IMR-90 (cell line): ENCODE data around the gene STMN3. TPM values are rescaled to one million over a fixed set of nuclear protein-coding genes. Genes with fewer than 3 reads are reported as not detected.

ENCODE experiments used
- ATAC-seq: fragments of 200-7000 bp; cut with Tn5 transposase; 2 replicates; pipeline ENCODE4 v1.9.1; 2020; ENCODE audit warnings: low read depth, mild to moderate bottlenecking, moderate library complexity
- BruUV-seq: library from RNA; stranded (reverse); fragments of 400-500 nt; replicated peaks from 2 replicates; lab custom pipeline; 2021; lab: Mats Ljungman, UMichigan
- CTCF ChIA-PET: fragments of 300-600 bp; formaldehyde crosslinking; extraction: SDS; loops from one replicate; lab custom pipeline; 2021; ENCODE audit warnings: antibody characterized with exemption; lab: Yijun Ruan, JAX
- POLR2A ChIA-PET: fragments of 300-600 bp; sonication (Branson Sonifier 250); formaldehyde crosslinking; loops from one replicate; lab custom pipeline; 2022; ENCODE audit warnings: antibody characterized with exemption; ENCODE audit not compliant: unreplicated experiment; lab: Charles Lee
- DNase-seq: peaks from one replicate; pipeline ENCODE4 v3.0.0; 2013
- H2AFZ ChIP-seq: replicated peaks from 2 replicates; pipeline ENCODE3; 2013; ENCODE audit warnings: low read length, mild to moderate bottlenecking; ENCODE audit not compliant: poor library complexity
- H2AK5ac ChIP-seq: 2 replicates; pipeline ENCODE4 v1.6.1; 2013; ENCODE audit warnings: low read depth, low read length, inconsistent platforms
- H2AK9ac ChIP-seq: replicated peaks from 2 replicates; pipeline ENCODE3; 2013; ENCODE audit warnings: mild to moderate bottlenecking, low read depth, low read length, moderate library complexity; ENCODE audit not compliant: poor library complexity
- H2BK120ac ChIP-seq: 2 replicates; pipeline ENCODE4 v1.6.1; 2013; ENCODE audit warnings: low read depth, low read length, inconsistent platforms
- H2BK15ac ChIP-seq: 3 replicates; pipeline ENCODE4 v1.6.1; 2013; ENCODE audit warnings: low read depth, low read length, inconsistent platforms
- H2BK20ac ChIP-seq: 2 replicates; pipeline ENCODE4 v1.6.1; 2013; ENCODE audit warnings: low read depth, mild to moderate bottlenecking, inconsistent platforms, low read length, moderate library complexity
- H2BK5ac ChIP-seq: 2 replicates; pipeline ENCODE4 v1.6.1; 2013; ENCODE audit warnings: mild to moderate bottlenecking, low read depth, low read length, inconsistent platforms; ENCODE audit not compliant: poor library complexity, severe bottlenecking
- H3K14ac ChIP-seq: replicated peaks from 2 replicates; pipeline ENCODE4 v1.6.1; 2013; ENCODE audit warnings: low read depth, low read length, inconsistent platforms
- H3K18ac ChIP-seq: 2 replicates; pipeline ENCODE4 v1.6.1; 2013; ENCODE audit warnings: low read depth, low read length, control low read depth
- H3K23ac ChIP-seq: 2 replicates; pipeline ENCODE4 v1.6.1; 2013; ENCODE audit warnings: low read depth, low read length, inconsistent platforms
- H3K27ac ChIP-seq: 2 replicates; pipeline ENCODE4 v1.5.1; 2013; ENCODE audit warnings: mild to moderate bottlenecking, control low read depth, low read length; ENCODE audit not compliant: insufficient read depth
- H3K27me3 ChIP-seq: 2 replicates; pipeline ENCODE4 v1.6.1; 2013; ENCODE audit warnings: low read length; ENCODE audit not compliant: control insufficient read depth, insufficient read depth
- H3K36me3 ChIP-seq: 2 replicates; pipeline ENCODE4 v1.6.1; 2013; ENCODE audit warnings: low read length, mixed read lengths; ENCODE audit not compliant: control insufficient read depth, insufficient read depth
- H3K4ac ChIP-seq: 2 replicates; pipeline ENCODE4 v1.6.1; 2013; ENCODE audit warnings: low read depth, low read length, inconsistent platforms
- H3K4me1 ChIP-seq: 2 replicates; pipeline ENCODE4 v1.6.1; 2013; ENCODE audit warnings: low read length, mixed read lengths; ENCODE audit not compliant: control insufficient read depth, insufficient read depth
- H3K4me2 ChIP-seq: 2 replicates; pipeline ENCODE4 v1.6.1; 2013; ENCODE audit warnings: low read depth, mild to moderate bottlenecking, control low read depth, low read length, moderate library complexity
- H3K4me3 ChIP-seq: 2 replicates; pipeline ENCODE4 v1.5.1; 2013; ENCODE audit warnings: low read depth, mild to moderate bottlenecking, control low read depth, low read length, moderate library complexity; ENCODE audit not compliant: insufficient read depth
- H3K56ac ChIP-seq: 2 replicates; pipeline ENCODE4 v1.6.1; 2013; ENCODE audit warnings: low read length, inconsistent platforms; ENCODE audit not compliant: insufficient read depth; ENCODE audit errors: extremely low read depth
- H3K79me1 ChIP-seq, 2 experiments: 2 replicates each; pipeline ENCODE4 v1.6.1; 2013; ENCODE audit warnings: low read length in 2 of 2, inconsistent platforms in 1 of 2, low read depth in 1 of 2
- H3K9ac ChIP-seq: 2 replicates; pipeline ENCODE4 v1.6.1; 2013; ENCODE audit warnings: low read depth, low read length, control low read depth
- H3K9me1 ChIP-seq: 2 replicates; pipeline ENCODE4 v1.6.1; 2013; ENCODE audit warnings: low read length, inconsistent platforms; ENCODE audit not compliant: insufficient read depth
- H3K9me3 ChIP-seq: 2 replicates; pipeline ENCODE4 v1.6.1; 2013; ENCODE audit warnings: low read length; ENCODE audit not compliant: control insufficient read depth, insufficient read depth
- H4K20me1 ChIP-seq: 2 replicates; pipeline ENCODE4 v1.6.1; 2013; ENCODE audit warnings: low read length, inconsistent platforms; ENCODE audit not compliant: insufficient read depth
- H4K5ac ChIP-seq: 2 replicates; pipeline ENCODE4 v1.6.1; 2013; ENCODE audit warnings: mild to moderate bottlenecking, low read depth, low read length, control low read depth
- H4K8ac ChIP-seq, 2 experiments: 2 replicates each; pipeline ENCODE4 v1.6.1; 2013; ENCODE audit warnings: low read depth in 2 of 2, low read length in 2 of 2, control low read depth in 1 of 2, inconsistent platforms in 1 of 2
- H4K91ac ChIP-seq: 2 replicates; pipeline ENCODE4 v1.6.1; 2013; ENCODE audit warnings: low read depth, low read length, inconsistent platforms; ENCODE audit not compliant: insufficient read depth
- BHLHE40 ChIP-seq: fragments of 150-350 bp; IDR thresholded peaks from 2 replicates; pipeline ENCODE4 v1.6.1; 2016; ENCODE audit warnings: mild to moderate bottlenecking, low read depth, low read length
- CEBPB ChIP-seq: IDR thresholded peaks from 2 replicates; pipeline ENCODE4 v1.6.1; 2012; ENCODE audit warnings: low read depth, low read length, improper control_type of control experiment
- CHD1 ChIP-seq: IDR thresholded peaks from 2 replicates; pipeline ENCODE4 v1.6.1; 2012; ENCODE audit warnings: low read depth, low read length, improper control_type of control experiment
- FOS ChIP-seq: fragments of 150-350 bp; IDR thresholded peaks from 2 replicates; pipeline ENCODE4 v1.6.1; 2016; ENCODE audit warnings: low read depth, low read length
- MAFK ChIP-seq: IDR thresholded peaks from 2 replicates; pipeline ENCODE4 v1.6.1; 2012; ENCODE audit warnings: low read depth, low read length, improper control_type of control experiment
- MAZ ChIP-seq: IDR thresholded peaks from 2 replicates; pipeline ENCODE4 v1.6.1; 2012; ENCODE audit warnings: low read depth, mild to moderate bottlenecking, low read length, improper control_type of control experiment, moderate library complexity, borderline replicate concordance
- MXI1 ChIP-seq: IDR thresholded peaks from 2 replicates; pipeline ENCODE4 v1.6.1; 2012; ENCODE audit warnings: low read depth, mild to moderate bottlenecking, low read length, moderate library complexity, borderline replicate concordance
- NFE2L2 ChIP-seq: fragments of 150-350 bp; IDR thresholded peaks from 2 replicates; pipeline ENCODE4 v1.6.1; 2016; ENCODE audit warnings: low read depth, mild to moderate bottlenecking, low read length
- POLR2A ChIP-seq: IDR thresholded peaks from 2 replicates; pipeline ENCODE4 v1.6.1; 2012; ENCODE audit warnings: mild to moderate bottlenecking, low read depth, low read length
- RAD21 ChIP-seq: IDR thresholded peaks from 2 replicates; pipeline ENCODE4 v1.6.1; 2012; ENCODE audit warnings: low read length, improper control_type of control experiment
- RCOR1 ChIP-seq: IDR thresholded peaks from 2 replicates; pipeline ENCODE4 v1.6.1; 2012; ENCODE audit warnings: mild to moderate bottlenecking, low read length, improper control_type of control experiment; ENCODE audit not compliant: insufficient replicate concordance
- RFX5 ChIP-seq: IDR thresholded peaks from 2 replicates; pipeline ENCODE4 v1.8.0; 2012; ENCODE audit warnings: low read depth, mild to moderate bottlenecking, low read length, moderate library complexity
- SMC3 ChIP-seq: fragments of 150-350 bp; IDR thresholded peaks from 2 replicates; pipeline ENCODE4 v1.6.1; 2016; ENCODE audit warnings: low read depth, mild to moderate bottlenecking, antibody characterized with exemption, low read length, moderate library complexity
- WGBS, 2 experiments: methylation state at CpG; one replicate each; pipeline versions ENCODE4 v1.1.5 to v1.1.7; 2013; ENCODE audit warnings: missing lambda C conversion rate in 2 of 2; ENCODE audit not compliant: insufficient read length in 1 of 2; ENCODE audit errors: extremely low coverage in 2 of 2; 5-methylcytosine and 5-hydroxymethylcytosine counted together
- dilution Hi-C: fragments of 300-500 bp; cut with HindIII; formaldehyde crosslinking; loops from one replicate; pipeline ENCODE4 v1.14.3; 2018; ENCODE audit warnings: low sequenced_read_pairs; ENCODE audit not compliant: unreplicated experiment
- in situ Hi-C: fragments of 300-500 bp; cut with MboI; formaldehyde crosslinking; loops from 3 replicates; pipeline ENCODE4 v1.14.3; 2019; ENCODE audit warnings: low sequenced_read_pairs, inconsistent platforms, mixed read lengths
- intact Hi-C: fragments of 100-400 bp; cut with micrococcal nuclease; formaldehyde crosslinking; loops from 2 replicates; pipeline ENCODE4 v1.10.0; 2022
- polyA plus RNA-seq, 3 experiments: library from polyadenylated mRNA; depleted of rRNA; stranded (reverse); fragments of >200 nt; gene quantifications; 2 replicates each; pipeline ENCODE4 v1.2.3, GENCODE V29; 2012; ENCODE audit warnings: low replicate concordance in 1 of 3
- total RNA-seq: library from RNA; depleted of rRNA; stranded (reverse); fragments of >200 nt; gene quantifications from 2 replicates; pipeline ENCODE4 v1.2.3, GENCODE V29; 2012
- TF ChIP-seq, protein P1 (sequence below): fragments of 150-350 bp; IDR thresholded peaks from 2 replicates; pipeline ENCODE4 v1.6.1; 2017; ENCODE audit warnings: mild to moderate bottlenecking, antibody characterized with exemption, low read length, low read depth
- TF ChIP-seq, protein P2 (sequence below): conservative IDR thresholded peaks from 2 replicates; pipeline ENCODE4 v1.5.1; 2012; ENCODE audit warnings: mild to moderate bottlenecking, low read depth, low read length, improper control_type of control experiment
- TF ChIP-seq, protein P3 (sequence below): fragments of 150-350 bp; IDR thresholded peaks from 2 replicates; pipeline ENCODE4 v1.6.1; 2016; ENCODE audit warnings: low read depth, mild to moderate bottlenecking, low read length, moderate library complexity, borderline replicate concordance

Gene STMN3
- total and polyA plus RNA-seq, 2 of the 4 experiments (the other 2 are of a cell fraction), result 20.3 to 62.3 TPM

DNA sequence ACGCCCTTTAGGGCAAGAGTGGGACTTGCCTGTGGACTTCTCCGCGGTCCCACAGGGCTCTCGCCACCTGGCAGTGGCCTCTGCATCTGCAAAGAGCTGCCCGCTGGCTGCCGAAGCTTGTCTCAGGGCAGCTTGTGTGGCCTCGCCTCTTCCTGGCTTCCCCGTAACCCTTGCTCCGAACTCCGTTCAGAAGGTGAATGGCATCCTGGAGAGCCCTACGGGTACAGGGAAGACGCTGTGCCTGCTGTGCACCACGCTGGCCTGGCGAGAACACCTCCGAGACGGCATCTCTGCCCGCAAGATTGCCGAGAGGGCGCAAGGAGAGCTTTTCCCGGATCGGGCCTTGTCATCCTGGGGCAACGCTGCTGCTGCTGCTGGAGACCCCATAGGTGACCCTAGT, 7.9 kb upstream of the STMN3 start:
- H2BK20ac ChIP-seq, result no peak overlapping the region
- no peak overlapping the region for H3K4me3 ChIP-seq
- peaks cover 18 to 58% of the 10 kb centered on the region in 2 experiments for H3K79me1 ChIP-seq
- WGBS, 2 experiments, result 96% methylated on average over 21 of the region's 22 CpGs; no CpG with 5 or more reads in 1 of the 2 experiments
- H2BK15ac ChIP-seq, result no peak overlapping the region
- H4K8ac ChIP-seq, result no peak overlapping the region
- H3K9ac ChIP-seq, result no peak overlapping the region
- TF ChIP-seq CHD1 (no peak), CEBPB (no peak), POLR2A (no peak), NFE2L2 (no peak), FOS (no peak), MXI1 (no peak), RFX5 (no peak), BHLHE40 (no peak), RAD21 (no peak), RCOR1 (no peak), SMC3 (no peak), MAZ (no peak), MAFK (no peak)
- TF ChIP-seq, protein P1, sequence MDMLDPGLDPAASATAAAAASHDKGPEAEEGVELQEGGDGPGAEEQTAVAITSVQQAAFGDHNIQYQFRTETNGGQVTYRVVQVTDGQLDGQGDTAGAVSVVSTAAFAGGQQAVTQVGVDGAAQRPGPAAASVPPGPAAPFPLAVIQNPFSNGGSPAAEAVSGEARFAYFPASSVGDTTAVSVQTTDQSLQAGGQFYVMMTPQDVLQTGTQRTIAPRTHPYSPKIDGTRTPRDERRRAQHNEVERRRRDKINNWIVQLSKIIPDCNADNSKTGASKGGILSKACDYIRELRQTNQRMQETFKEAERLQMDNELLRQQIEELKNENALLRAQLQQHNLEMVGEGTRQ, result no peak
- TF ChIP-seq, protein P2, sequence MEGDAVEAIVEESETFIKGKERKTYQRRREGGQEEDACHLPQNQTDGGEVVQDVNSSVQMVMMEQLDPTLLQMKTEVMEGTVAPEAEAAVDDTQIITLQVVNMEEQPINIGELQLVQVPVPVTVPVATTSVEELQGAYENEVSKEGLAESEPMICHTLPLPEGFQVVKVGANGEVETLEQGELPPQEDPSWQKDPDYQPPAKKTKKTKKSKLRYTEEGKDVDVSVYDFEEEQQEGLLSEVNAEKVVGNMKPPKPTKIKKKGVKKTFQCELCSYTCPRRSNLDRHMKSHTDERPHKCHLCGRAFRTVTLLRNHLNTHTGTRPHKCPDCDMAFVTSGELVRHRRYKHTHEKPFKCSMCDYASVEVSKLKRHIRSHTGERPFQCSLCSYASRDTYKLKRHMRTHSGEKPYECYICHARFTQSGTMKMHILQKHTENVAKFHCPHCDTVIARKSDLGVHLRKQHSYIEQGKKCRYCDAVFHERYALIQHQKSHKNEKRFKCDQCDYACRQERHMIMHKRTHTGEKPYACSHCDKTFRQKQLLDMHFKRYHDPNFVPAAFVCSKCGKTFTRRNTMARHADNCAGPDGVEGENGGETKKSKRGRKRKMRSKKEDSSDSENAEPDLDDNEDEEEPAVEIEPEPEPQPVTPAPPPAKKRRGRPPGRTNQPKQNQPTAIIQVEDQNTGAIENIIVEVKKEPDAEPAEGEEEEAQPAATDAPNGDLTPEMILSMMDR, result no peak
- TF ChIP-seq, protein P3, sequence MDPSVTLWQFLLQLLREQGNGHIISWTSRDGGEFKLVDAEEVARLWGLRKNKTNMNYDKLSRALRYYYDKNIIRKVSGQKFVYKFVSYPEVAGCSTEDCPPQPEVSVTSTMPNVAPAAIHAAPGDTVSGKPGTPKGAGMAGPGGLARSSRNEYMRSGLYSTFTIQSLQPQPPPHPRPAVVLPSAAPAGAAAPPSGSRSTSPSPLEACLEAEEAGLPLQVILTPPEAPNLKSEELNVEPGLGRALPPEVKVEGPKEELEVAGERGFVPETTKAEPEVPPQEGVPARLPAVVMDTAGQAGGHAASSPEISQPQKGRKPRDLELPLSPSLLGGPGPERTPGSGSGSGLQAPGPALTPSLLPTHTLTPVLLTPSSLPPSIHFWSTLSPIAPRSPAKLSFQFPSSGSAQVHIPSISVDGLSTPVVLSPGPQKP, result no peak
- H4K20me1 ChIP-seq, result peaks cover 3% of the 10 kb centered on the region; the same call in 1 of the 2 replicates
- no peak overlapping the region for H3K4ac ChIP-seq
- H2BK120ac ChIP-seq, result no peak overlapping the region
- 0 out of 2 replicates have a peak, but pooled peaks cover 8% of the 10 kb centered on the region for H3K9me1 ChIP-seq
- no TSS peak for BruUV-seq
- H3K9me3 ChIP-seq, result no peaks in the 10 kb centered on the region
- no peak overlapping the region for H2AK5ac ChIP-seq
- H3K27ac ChIP-seq, result no peak overlapping the region
- H3K23ac ChIP-seq, result no peak overlapping the region
- intact Hi-C loops (no loop called here), dilution Hi-C loops (no loop called here), in situ Hi-C loops (no loop called here)
- ChIA-PET CTCF (no interaction called here), POLR2A (no interaction called here)
- H3K18ac ChIP-seq, result no peak overlapping the region
- peaks cover 13% of the 10 kb centered on the region for H3K4me1 ChIP-seq
- no peak for ATAC-seq
- H3K36me3 ChIP-seq, result peaks cover 37% of the 10 kb centered on the region
- H3K56ac ChIP-seq, result no peak overlapping the region
- no peak overlapping the region for H4K5ac ChIP-seq
- no peak overlapping the region for H3K4me2 ChIP-seq
- H3K14ac ChIP-seq, result no peak overlapping the region
- no peak overlapping the region for H4K91ac ChIP-seq
- H3K27me3 ChIP-seq, result no peaks in the 10 kb centered on the region
- H2AK9ac ChIP-seq, result no peak overlapping the region
- no peak overlapping the region for H2BK5ac ChIP-seq
- no peak overlapping the region for H2AFZ ChIP-seq
- no peak for DNase-seq
